Mesendoderm (in vitro differentiated cells): ENCODE data around the gene MACIR.

Source experiments
- DNase-seq: peaks from one replicate; pipeline ENCODE4 v3.0.0; 2013
- H2AK5ac ChIP-seq: 2 replicates; pipeline ENCODE4 v1.6.1; 2013; ENCODE audit warnings: low read length, inconsistent platforms
- H2BK120ac ChIP-seq: 2 replicates; pipeline ENCODE4 v1.6.1; 2013; ENCODE audit warnings: low read depth, mild to moderate bottlenecking, low read length, moderate library complexity, mixed read lengths
- H2BK15ac ChIP-seq: replicated peaks from 2 replicates; pipeline ENCODE4 v1.6.1; 2013; ENCODE audit warnings: low read depth, mild to moderate bottlenecking, moderate library complexity
- H2BK5ac ChIP-seq: 2 replicates; pipeline ENCODE4 v1.6.1; 2013; ENCODE audit warnings: low read length, inconsistent platforms
- H3K18ac ChIP-seq: 2 replicates; pipeline ENCODE4 v1.6.1; 2013; ENCODE audit warnings: mild to moderate bottlenecking, low read length, mixed read lengths
- H3K23ac ChIP-seq: one replicate; pipeline ENCODE4 v1.6.1; 2013; ENCODE audit warnings: low read length
- H3K27ac ChIP-seq: 2 replicates; pipeline ENCODE4 v1.5.1; 2013; ENCODE audit warnings: low read depth, mild to moderate bottlenecking, inconsistent platforms, low read length, moderate library complexity
- H3K27me3 ChIP-seq: 2 replicates; pipeline ENCODE4 v1.6.1; 2013; ENCODE audit warnings: low read length, control low read depth, mild to moderate bottlenecking, inconsistent platforms; ENCODE audit not compliant: insufficient read depth, poor library complexity
- H3K36me3 ChIP-seq: 2 replicates; pipeline ENCODE4 v1.6.1; 2013; ENCODE audit warnings: low read length, inconsistent platforms; ENCODE audit not compliant: control insufficient read depth, insufficient read depth
- H3K4ac ChIP-seq: one replicate; pipeline ENCODE4 v1.6.1; 2013; ENCODE audit warnings: low read depth, mild to moderate bottlenecking, low read length, moderate library complexity
- H3K4me1 ChIP-seq: 2 replicates; pipeline ENCODE4 v1.6.1; 2013; ENCODE audit warnings: low read depth, low read length, inconsistent platforms; ENCODE audit not compliant: control insufficient read depth
- H3K4me2 ChIP-seq: 2 replicates; pipeline ENCODE4 v1.6.1; 2013; ENCODE audit warnings: low read length
- H3K4me3 ChIP-seq: 2 replicates; pipeline ENCODE4 v1.5.1; 2013; ENCODE audit warnings: mild to moderate bottlenecking, low read length
- H3K56ac ChIP-seq: one replicate; pipeline ENCODE4 v1.6.1; 2013; ENCODE audit warnings: low read length
- H3K79me1 ChIP-seq: 2 replicates; pipeline ENCODE4 v1.6.1; 2013; ENCODE audit warnings: low read length, inconsistent platforms
- H3K79me2 ChIP-seq: 2 replicates; pipeline ENCODE4 v1.6.1; 2013; ENCODE audit warnings: mild to moderate bottlenecking, low read length; ENCODE audit not compliant: control insufficient read depth, insufficient read depth
- H3K9ac ChIP-seq: 2 replicates; pipeline ENCODE4 v1.6.1; 2013; ENCODE audit warnings: low read length, inconsistent platforms
- H4K5ac ChIP-seq: one replicate; pipeline ENCODE4 v1.6.1; 2013; ENCODE audit warnings: low read length
- H4K8ac ChIP-seq: one replicate; pipeline ENCODE4 v1.6.1; 2013; ENCODE audit warnings: low read depth, mild to moderate bottlenecking, control low read depth, low read length, moderate library complexity
- WGBS: extraction: QIAGEN DNeasy Blood & Tissue Kit; methylation state at CpG from one replicate; pipeline ENCODE4 v1.1.7; 2013; ENCODE audit warnings: low lambda C conversion rate, missing lambda C conversion rate; ENCODE audit not compliant: insufficient coverage; ENCODE audit errors: extremely low coverage; 5-methylcytosine and 5-hydroxymethylcytosine counted together

The MACIR gene

GRCh38 chr5:103293719-103294118 is 35.2 kb downstream of the MACIR start:
- no peak overlapping the region for H3K56ac ChIP-seq
- no peak overlapping the region for H3K4me2 ChIP-seq
- no peaks in the 10 kb centered on the region for H3K36me3 ChIP-seq
- H3K4me3 ChIP-seq: no peak overlapping the region
- H2AK5ac ChIP-seq: no peak overlapping the region
- no peaks in the 10 kb centered on the region for H3K27me3 ChIP-seq
- no peak overlapping the region for H2BK15ac ChIP-seq
- no peak overlapping the region for H3K18ac ChIP-seq
- H2BK5ac ChIP-seq: no peak overlapping the region
- no CpG with 5 or more reads among the region's 3 CpGs for WGBS
- H2BK120ac ChIP-seq: no peak overlapping the region
- H3K9ac ChIP-seq: no peak overlapping the region
- H3K4me1 ChIP-seq: no peaks in the 10 kb centered on the region
- H3K79me1 ChIP-seq: no peaks in the 10 kb centered on the region
- DNase-seq: no peak
- no peak overlapping the region for H4K8ac ChIP-seq
- H3K23ac ChIP-seq: no peak overlapping the region
- H4K5ac ChIP-seq: no peak overlapping the region
- no peaks in the 10 kb centered on the region for H3K79me2 ChIP-seq
- H3K4ac ChIP-seq: no peak overlapping the region
- no peak overlapping the region for H3K27ac ChIP-seq

DNA sequence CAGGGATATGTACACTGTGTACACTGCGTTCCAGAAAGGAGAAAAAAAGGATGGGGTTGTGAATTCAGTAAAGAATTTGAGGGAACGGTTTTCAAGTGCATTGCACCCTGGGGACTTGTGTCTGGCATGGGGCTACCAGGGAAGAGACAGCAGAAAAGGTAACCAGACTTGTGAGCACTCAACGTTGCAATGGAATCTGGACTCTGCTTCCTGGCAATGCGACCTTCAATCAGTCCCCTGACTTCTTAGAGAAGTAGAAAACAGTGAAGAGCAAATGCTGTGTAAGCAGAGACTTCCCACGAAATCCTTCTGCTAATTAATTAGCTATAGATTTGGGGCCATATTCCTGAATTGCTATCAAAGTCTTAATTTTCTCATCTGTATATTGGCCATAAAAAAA is 36.3 kb downstream of the MACIR start:
- Histone ChIP-seq H4K5ac (no peak overlapping the region), H2BK5ac (no peak overlapping the region), H4K8ac (no peak overlapping the region), H3K36me3 (no peaks in the 10 kb centered on the region), H2AK5ac (no peak overlapping the region), H3K27ac (no peak overlapping the region), H3K56ac (no peak overlapping the region), H3K18ac (no peak overlapping the region), H3K27me3 (no peaks in the 10 kb centered on the region), H3K4ac (no peak overlapping the region), H3K4me2 (no peak overlapping the region), H3K4me1 (no peaks in the 10 kb centered on the region), H3K79me1 (no peaks in the 10 kb centered on the region), H2BK120ac (no peak overlapping the region), H3K23ac (no peak overlapping the region), H3K79me2 (no peaks in the 10 kb centered on the region), H3K4me3 (no peak overlapping the region), H2BK15ac (no peak overlapping the region), H3K9ac (no peak overlapping the region)
- WGBS: no CpG with 5 or more reads among the region's 5 CpGs
- no peak for DNase-seq

GRCh38 chr5:103295424-103295823 is 36.9 kb downstream of the MACIR start:
- Histone ChIP-seq H3K79me1 (no peaks in the 10 kb centered on the region), H2AK5ac (no peak overlapping the region), H2BK15ac (no peak overlapping the region), H4K5ac (no peak overlapping the region), H3K56ac (no peak overlapping the region), H3K27me3 (no peaks in the 10 kb centered on the region), H2BK5ac (no peak overlapping the region), H3K4me3 (no peak overlapping the region), H3K23ac (no peak overlapping the region), H3K36me3 (no peaks in the 10 kb centered on the region), H3K4ac (no peak overlapping the region), H4K8ac (no peak overlapping the region), H3K79me2 (no peaks in the 10 kb centered on the region), H3K4me2 (no peak overlapping the region), H2BK120ac (no peak overlapping the region), H3K27ac (no peak overlapping the region), H3K9ac (no peak overlapping the region), H3K4me1 (no peaks in the 10 kb centered on the region), H3K18ac (no peak overlapping the region)
- no peak for DNase-seq
- WGBS: no CpG with 5 or more reads among the region's 5 CpGs

DNA sequence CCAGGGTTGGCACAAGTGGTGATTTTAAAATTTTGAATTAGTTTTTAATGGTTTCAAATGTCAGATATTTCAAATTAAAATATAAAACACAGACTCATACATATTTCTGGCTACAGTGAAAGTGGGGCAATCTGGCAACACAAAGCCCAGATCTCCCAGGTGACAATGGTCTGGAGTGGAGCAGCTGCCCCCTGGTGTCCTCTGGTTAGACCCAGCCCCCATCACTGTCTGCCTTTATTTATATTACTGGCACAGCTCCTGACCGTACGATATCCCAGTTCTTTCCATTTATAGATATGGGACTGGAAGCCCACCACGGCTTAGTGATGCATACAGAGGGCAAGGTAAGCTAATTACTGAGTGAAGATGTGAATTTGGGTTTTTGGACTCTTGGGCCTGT is 37.3 kb downstream of the MACIR start:
- no peak overlapping the region for H3K23ac ChIP-seq
- H2BK15ac ChIP-seq: no peak overlapping the region
- H3K4me1 ChIP-seq: no peaks in the 10 kb centered on the region
- no peak overlapping the region for H2BK5ac ChIP-seq
- H2AK5ac ChIP-seq: no peak overlapping the region
- H3K79me1 ChIP-seq: no peaks in the 10 kb centered on the region
- H3K79me2 ChIP-seq: no peaks in the 10 kb centered on the region
- H3K4me2 ChIP-seq: no peak overlapping the region
- H4K5ac ChIP-seq: no peak overlapping the region
- no peak overlapping the region for H3K9ac ChIP-seq
- no peak overlapping the region for H3K56ac ChIP-seq
- no peak overlapping the region for H3K18ac ChIP-seq
- no CpG with 5 or more reads among the region's 3 CpGs for WGBS
- H3K4ac ChIP-seq: no peak overlapping the region
- no peak overlapping the region for H3K4me3 ChIP-seq
- no peak overlapping the region for H4K8ac ChIP-seq
- no peaks in the 10 kb centered on the region for H3K36me3 ChIP-seq
- no peaks in the 10 kb centered on the region for H3K27me3 ChIP-seq
- H2BK120ac ChIP-seq: no peak overlapping the region
- DNase-seq: no peak
- H3K27ac ChIP-seq: no peak overlapping the region

GRCh38 chr5:103298117-103298516 is 39.6 kb downstream of the MACIR start:
- Histone ChIP-seq H2BK15ac (no peak overlapping the region), H3K27ac (no peak overlapping the region), H2AK5ac (no peak overlapping the region), H3K36me3 (no peaks in the 10 kb centered on the region), H3K56ac (no peak overlapping the region), H2BK5ac (no peak overlapping the region), H3K9ac (no peak overlapping the region), H3K23ac (no peak overlapping the region), H2BK120ac (no peak overlapping the region), H3K79me2 (no peaks in the 10 kb centered on the region), H4K8ac (no peak overlapping the region), H3K79me1 (no peaks in the 10 kb centered on the region), H3K18ac (no peak overlapping the region), H4K5ac (no peak overlapping the region), H3K4me2 (no peak overlapping the region), H3K27me3 (no peaks in the 10 kb centered on the region), H3K4me3 (no peak overlapping the region), H3K4me1 (no peaks in the 10 kb centered on the region), H3K4ac (no peak overlapping the region)
- WGBS: no CpG with 5 or more reads among the region's 1 CpG
- no peak for DNase-seq

DNA sequence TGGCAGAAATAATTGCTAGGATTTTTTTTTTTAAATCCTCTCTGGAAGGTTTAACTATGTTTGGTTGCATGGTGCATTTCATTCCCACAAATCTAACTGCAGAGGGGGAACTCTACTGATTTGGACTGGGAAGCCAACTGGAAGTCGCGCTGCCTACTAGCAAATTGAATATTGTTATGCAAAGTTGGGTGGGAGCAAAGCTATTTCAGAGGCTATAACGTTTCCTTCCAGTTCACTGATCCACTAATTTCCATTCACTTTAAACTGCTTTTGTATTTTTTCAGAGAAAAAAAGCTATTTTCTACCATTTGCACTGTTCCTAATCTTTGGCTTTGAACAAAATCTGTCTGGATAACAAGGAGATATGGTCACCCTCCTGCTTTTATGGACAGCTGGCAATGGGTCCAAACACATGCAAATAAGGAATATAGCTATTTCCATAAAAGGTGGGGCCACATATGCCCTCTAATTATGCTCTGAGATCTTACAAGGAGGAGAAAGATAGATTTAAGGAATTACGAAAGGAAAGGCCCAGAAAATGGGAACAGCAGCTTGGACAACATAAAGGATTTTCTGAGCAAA is 40.1 kb downstream of the MACIR start:
- H3K4me1 ChIP-seq: no peaks in the 10 kb centered on the region
- H3K9ac ChIP-seq: no peak overlapping the region
- no peak overlapping the region for H3K4me2 ChIP-seq
- H2AK5ac ChIP-seq: no peak overlapping the region
- no peak overlapping the region for H3K4me3 ChIP-seq
- no CpG with 5 or more reads among the region's 4 CpGs for WGBS
- H3K79me1 ChIP-seq: no peaks in the 10 kb centered on the region
- H3K4ac ChIP-seq: no peak overlapping the region
- H4K5ac ChIP-seq: no peak overlapping the region
- H3K36me3 ChIP-seq: no peaks in the 10 kb centered on the region
- no peak overlapping the region for H2BK15ac ChIP-seq
- no peak overlapping the region for H3K23ac ChIP-seq
- no peak overlapping the region for H3K56ac ChIP-seq
- no peak overlapping the region for H2BK120ac ChIP-seq
- H3K18ac ChIP-seq: no peak overlapping the region
- no peaks in the 10 kb centered on the region for H3K79me2 ChIP-seq
- no peaks in the 10 kb centered on the region for H3K27me3 ChIP-seq
- no peak overlapping the region for H4K8ac ChIP-seq
- no peak overlapping the region for H2BK5ac ChIP-seq
- H3K27ac ChIP-seq: no peak overlapping the region
- DNase-seq: no peak
